GM12891 (cell line): ENCODE measurements around the gene KIF14.

Experiments
- DNase-seq: peaks from one replicate; pipeline ENCODE4 v3.0.0; 2011; ENCODE audit warnings: low spot score; ENCODE audit not compliant: insufficient read length
- FAIRE-seq: peaks from 2 replicates; lab custom pipeline; 2011; peaks lifted over from hg19 to GRCh38; lab: Jason Lieb, UNC
- PAX5 ChIP-seq: IDR thresholded peaks from 2 replicates; pipeline ENCODE4 v1.6.1; 2011; ENCODE audit warnings: low read length, moderate library complexity, mild to moderate bottlenecking; ENCODE audit not compliant: insufficient read depth, severe bottlenecking
- POLR2A ChIP-seq: IDR thresholded peaks from 2 replicates; pipeline ENCODE4 v1.6.1; 2011; ENCODE audit warnings: low read depth, low read length, control low read depth
- POLR2AphosphoS5 ChIP-seq: IDR thresholded peaks from 2 replicates; pipeline ENCODE4 v1.6.1; 2011; ENCODE audit warnings: low read depth, low read length, control low read depth
- POU2F2 ChIP-seq: IDR thresholded peaks from 2 replicates; pipeline ENCODE4 v1.6.1; 2011; ENCODE audit warnings: low read depth, mild to moderate bottlenecking, control low read depth, low read length, moderate library complexity
- SPI1 ChIP-seq: IDR thresholded peaks from 2 replicates; pipeline ENCODE4 v1.6.1; 2011; ENCODE audit warnings: low read depth, low read length, control low read depth
- TAF1 ChIP-seq: IDR thresholded peaks from 2 replicates; pipeline ENCODE4 v1.6.1; 2011; ENCODE audit warnings: low read depth, low read length, control low read depth

KIF14 gene

GRCh38 chr1:200658037-200658818 is 37.7 kb upstream of the KIF14 start:
- no peak for DNase-seq
- no peak for FAIRE-seq
- TF ChIP-seq POU2F2 = no peak
- TF ChIP-seq SPI1 = no peak
- no peak for TF ChIP-seq TAF1
- no peak for TF ChIP-seq PAX5
- TF ChIP-seq POLR2AphosphoS5 = no peak
- TF ChIP-seq POLR2A = no peak

- FAIRE-seq = peak; percentile 73
- no peak for TF ChIP-seq PAX5
- no peak for TF ChIP-seq POLR2A
- TF ChIP-seq TAF1 = no peak
- no peak for TF ChIP-seq POLR2AphosphoS5
- TF ChIP-seq POU2F2 = peak; percentile 51; the same call in 1 of the 2 replicates
- peak; percentile 100 for TF ChIP-seq SPI1
- peak; percentile 35 for DNase-seq
Measured at GRCh38 chr1:200654660-200655059, 34.1 kb upstream of the KIF14 start.

- DNase-seq = no peak
- FAIRE-seq = peak; percentile 23
- TF ChIP-seq POLR2A (no peak), TAF1 (no peak), POU2F2 (no peak), PAX5 (no peak), SPI1 (no peak), POLR2AphosphoS5 (no peak)
Measured at GRCh38 chr1:200653022-200653462, 32.5 kb upstream of the KIF14 start.

GRCh38 chr1:200652378-200652777 is 31.8 kb upstream of the KIF14 start:
- no peak for DNase-seq
- FAIRE-seq = no peak
- TF ChIP-seq TAF1 (no peak), SPI1 (no peak), POLR2AphosphoS5 (no peak), PAX5 (no peak), POLR2A (no peak), POU2F2 (no peak)

GRCh38 chr1:200646515-200646914 is 26.0 kb upstream of the KIF14 start:
- no peak for TF ChIP-seq POLR2AphosphoS5
- peak; percentile 75 for TF ChIP-seq SPI1
- TF ChIP-seq TAF1 = no peak
- TF ChIP-seq POU2F2 = no peak
- TF ChIP-seq POLR2A = no peak
- FAIRE-seq (no peak), DNase-seq (no peak)

GRCh38 chr1:200644021-200644420 is 23.5 kb upstream of the KIF14 start:
- DNase-seq (no peak), FAIRE-seq (no peak)
- TF ChIP-seq PAX5 (no peak), POU2F2 (no peak), POLR2A (no peak), TAF1 (no peak), POLR2AphosphoS5 (no peak), SPI1 (no peak)

GRCh38 chr1:200642481-200642880 is 21.9 kb upstream of the KIF14 start:
- DNase-seq = no peak

GRCh38 chr1:200640963-200641401 is 20.4 kb upstream of the KIF14 start:
- FAIRE-seq (no peak), DNase-seq (no peak)
- TF ChIP-seq SPI1 = no peak
- no peak for TF ChIP-seq POLR2A
- TF ChIP-seq POLR2AphosphoS5 = no peak
- TF ChIP-seq TAF1 = no peak

More at GRCh38 chr1:200642481-200642880, 21.9 kb upstream of the KIF14 start:
- no peak for TF ChIP-seq POLR2A
- TF ChIP-seq PAX5 = no peak
- no peak for TF ChIP-seq POU2F2
- TF ChIP-seq SPI1 = no peak
- TF ChIP-seq TAF1 = no peak
- no peak for TF ChIP-seq POLR2AphosphoS5
- no peak for FAIRE-seq

- FAIRE-seq = no peak
- TF ChIP-seq PAX5 (no peak), TAF1 (no peak), POLR2A (no peak), POLR2AphosphoS5 (no peak), SPI1 (no peak), POU2F2 (no peak)
- no peak for DNase-seq
Measured at GRCh38 chr1:200640373-200640962, 19.9 kb upstream of the KIF14 start.

GRCh38 chr1:200638073-200638472 is 17.5 kb upstream of the KIF14 start:
- DNase-seq (no peak), FAIRE-seq (no peak)
- TF ChIP-seq POLR2A = no peak
- TF ChIP-seq TAF1 = no peak
- TF ChIP-seq PAX5 = no peak

GRCh38 chr1:200636681-200637080 is 16.1 kb upstream of the KIF14 start:
- TF ChIP-seq POU2F2 (no peak), POLR2AphosphoS5 (no peak), SPI1 (no peak), TAF1 (no peak), POLR2A (no peak), PAX5 (no peak)
- DNase-seq (no peak), FAIRE-seq (no peak)
